ENCODE results near the gene DLX2.
A peak's percentile ranks its signal among the peaks of the same experiment; 100 is the strongest.

DNA sequence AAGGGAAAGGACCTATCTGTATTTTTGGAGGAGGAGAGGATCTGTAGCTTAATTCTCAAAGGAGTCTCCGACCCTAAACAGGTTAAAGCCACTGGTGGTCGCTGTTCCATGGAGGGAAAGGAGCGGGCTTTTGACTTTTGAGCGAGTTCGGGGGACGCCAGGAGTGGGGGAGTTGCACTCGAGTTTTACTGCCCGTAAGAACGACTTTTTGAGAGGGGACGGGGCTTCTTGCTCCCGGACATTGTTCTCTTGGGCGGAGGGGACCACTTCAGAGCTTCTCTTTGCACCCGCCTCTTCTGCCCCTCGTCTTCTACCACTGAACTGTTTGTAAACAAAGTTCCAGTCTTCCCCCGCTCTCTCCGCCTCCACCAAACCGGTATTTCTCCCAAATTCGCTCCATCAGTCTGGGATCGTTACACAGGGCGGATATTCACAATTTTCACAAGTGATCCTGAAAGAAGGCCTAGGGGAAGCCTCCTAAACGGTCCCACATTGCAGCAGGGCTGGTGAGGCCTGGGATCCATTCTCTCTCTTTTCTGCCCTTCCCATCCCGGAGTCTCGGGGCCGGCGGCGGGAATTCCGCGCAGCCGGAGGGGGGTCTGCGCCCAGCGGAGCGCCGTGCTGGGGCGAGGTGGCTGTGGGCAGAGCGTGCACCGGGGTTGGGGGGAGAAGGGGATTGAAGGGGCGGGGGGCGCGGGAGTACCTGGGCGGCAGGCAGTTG lies 6.6 kb downstream of the DLX2 start:
- TF ChIP-seq, protein P1, sequence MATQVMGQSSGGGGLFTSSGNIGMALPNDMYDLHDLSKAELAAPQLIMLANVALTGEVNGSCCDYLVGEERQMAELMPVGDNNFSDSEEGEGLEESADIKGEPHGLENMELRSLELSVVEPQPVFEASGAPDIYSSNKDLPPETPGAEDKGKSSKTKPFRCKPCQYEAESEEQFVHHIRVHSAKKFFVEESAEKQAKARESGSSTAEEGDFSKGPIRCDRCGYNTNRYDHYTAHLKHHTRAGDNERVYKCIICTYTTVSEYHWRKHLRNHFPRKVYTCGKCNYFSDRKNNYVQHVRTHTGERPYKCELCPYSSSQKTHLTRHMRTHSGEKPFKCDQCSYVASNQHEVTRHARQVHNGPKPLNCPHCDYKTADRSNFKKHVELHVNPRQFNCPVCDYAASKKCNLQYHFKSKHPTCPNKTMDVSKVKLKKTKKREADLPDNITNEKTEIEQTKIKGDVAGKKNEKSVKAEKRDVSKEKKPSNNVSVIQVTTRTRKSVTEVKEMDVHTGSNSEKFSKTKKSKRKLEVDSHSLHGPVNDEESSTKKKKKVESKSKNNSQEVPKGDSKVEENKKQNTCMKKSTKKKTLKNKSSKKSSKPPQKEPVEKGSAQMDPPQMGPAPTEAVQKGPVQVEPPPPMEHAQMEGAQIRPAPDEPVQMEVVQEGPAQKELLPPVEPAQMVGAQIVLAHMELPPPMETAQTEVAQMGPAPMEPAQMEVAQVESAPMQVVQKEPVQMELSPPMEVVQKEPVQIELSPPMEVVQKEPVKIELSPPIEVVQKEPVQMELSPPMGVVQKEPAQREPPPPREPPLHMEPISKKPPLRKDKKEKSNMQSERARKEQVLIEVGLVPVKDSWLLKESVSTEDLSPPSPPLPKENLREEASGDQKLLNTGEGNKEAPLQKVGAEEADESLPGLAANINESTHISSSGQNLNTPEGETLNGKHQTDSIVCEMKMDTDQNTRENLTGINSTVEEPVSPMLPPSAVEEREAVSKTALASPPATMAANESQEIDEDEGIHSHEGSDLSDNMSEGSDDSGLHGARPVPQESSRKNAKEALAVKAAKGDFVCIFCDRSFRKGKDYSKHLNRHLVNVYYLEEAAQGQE (IDR thresholded peaks at IDR 0.05; ENCODE audit: insufficient read depth in 1 of 2, low read depth in 2 of 2, low read length in 1 of 2): no peak
- TF ChIP-seq, protein P2, sequence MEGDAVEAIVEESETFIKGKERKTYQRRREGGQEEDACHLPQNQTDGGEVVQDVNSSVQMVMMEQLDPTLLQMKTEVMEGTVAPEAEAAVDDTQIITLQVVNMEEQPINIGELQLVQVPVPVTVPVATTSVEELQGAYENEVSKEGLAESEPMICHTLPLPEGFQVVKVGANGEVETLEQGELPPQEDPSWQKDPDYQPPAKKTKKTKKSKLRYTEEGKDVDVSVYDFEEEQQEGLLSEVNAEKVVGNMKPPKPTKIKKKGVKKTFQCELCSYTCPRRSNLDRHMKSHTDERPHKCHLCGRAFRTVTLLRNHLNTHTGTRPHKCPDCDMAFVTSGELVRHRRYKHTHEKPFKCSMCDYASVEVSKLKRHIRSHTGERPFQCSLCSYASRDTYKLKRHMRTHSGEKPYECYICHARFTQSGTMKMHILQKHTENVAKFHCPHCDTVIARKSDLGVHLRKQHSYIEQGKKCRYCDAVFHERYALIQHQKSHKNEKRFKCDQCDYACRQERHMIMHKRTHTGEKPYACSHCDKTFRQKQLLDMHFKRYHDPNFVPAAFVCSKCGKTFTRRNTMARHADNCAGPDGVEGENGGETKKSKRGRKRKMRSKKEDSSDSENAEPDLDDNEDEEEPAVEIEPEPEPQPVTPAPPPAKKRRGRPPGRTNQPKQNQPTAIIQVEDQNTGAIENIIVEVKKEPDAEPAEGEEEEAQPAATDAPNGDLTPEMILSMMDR (IDR thresholded peaks at IDR 0.05): peak; percentile 77
